HG03103 (cell line): Measurements from ENCODE around the gene SELP.
A peak's percentile ranks its signal among the peaks of the same experiment; 100 is the strongest.

Experiments used
- ATAC-seq: cut with Tn5 transposase; IDR thresholded peaks from one replicate; pipeline ENCODE4 v1.9.1; 2021; ENCODE audit warnings: low read depth; ENCODE audit not compliant: unreplicated experiment

Gene SELP

GRCh38 chr1:169577981-169578738 lies 51.8 kb downstream of the SELP start:
- no peak for ATAC-seq

DNA sequence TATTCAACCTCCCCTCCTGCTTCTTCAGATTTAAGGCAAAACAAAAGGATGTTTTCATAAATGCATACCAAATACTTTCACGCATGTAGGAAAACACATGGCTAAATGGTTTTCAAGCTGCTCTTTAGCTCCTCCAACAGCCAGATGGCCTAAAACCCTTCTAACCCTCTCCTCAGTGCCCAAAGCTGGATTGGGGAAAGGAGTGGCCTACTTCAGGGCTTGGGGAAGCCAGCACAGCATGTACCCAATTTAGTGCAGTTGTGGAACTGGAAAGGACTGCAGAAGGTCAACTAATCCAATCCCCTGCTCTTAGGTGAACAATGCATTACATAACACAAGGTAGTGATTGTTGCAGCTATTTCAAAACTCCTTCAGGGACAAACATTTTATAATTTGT lies 53.0 kb downstream of the SELP start:
- no peak for ATAC-seq

DNA sequence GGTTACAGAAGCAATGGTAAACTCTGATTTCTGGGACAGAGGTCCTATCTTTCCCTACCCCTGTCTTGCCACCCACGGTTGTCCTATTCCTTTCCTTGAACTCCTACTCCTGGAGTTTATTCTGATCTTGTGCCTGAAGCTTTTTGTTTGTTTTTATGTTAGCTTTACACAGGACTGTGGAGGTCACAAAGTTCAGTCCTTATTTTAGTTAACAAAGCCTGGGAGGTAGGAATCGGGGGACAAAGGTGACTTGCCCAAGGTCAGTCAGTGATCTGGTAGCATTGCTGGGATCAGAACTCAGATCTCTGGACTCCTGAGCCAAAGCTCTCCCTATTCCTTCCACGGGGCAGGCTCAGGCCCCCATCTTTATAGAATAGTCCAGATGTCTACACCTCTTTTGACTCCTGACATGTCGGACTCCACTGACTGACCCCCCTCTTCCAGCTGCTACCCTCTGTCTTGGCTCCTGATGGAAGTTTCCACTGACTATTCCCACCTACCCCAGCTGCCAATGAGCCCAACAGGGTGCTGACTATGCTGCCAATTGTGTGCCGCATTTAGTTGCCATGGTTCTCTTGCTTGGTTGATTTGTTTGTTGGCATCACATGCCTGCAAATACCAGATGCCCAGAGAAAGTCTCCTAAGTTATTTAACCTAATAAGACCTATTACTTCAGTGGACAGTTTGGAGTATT lies 53.5 kb downstream of the SELP start:
- ATAC-seq: no peak

GRCh38 chr1:169574336-169574735 lies 55.6 kb downstream of the SELP start:
- ATAC-seq: no peak

DNA sequence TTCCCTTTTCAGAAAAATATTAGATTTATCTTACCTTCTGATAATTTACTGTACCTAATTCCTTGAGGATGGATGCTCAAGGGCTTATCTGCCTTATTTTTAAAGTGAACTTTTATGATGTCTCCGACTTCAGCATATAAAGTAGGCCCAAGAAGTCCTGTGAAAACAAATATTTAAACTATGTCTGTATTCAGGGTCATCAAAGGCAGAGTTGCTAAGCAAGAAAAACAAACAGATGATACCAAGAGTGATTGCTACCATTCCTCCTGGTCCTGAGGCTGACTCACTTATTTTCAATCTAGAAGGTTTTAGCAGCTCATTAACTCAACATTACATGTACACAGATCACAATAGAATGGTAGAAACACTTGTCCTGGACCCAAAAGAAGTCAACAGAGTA lies 57.7 kb downstream of the SELP start:
- no peak for ATAC-seq

DNA sequence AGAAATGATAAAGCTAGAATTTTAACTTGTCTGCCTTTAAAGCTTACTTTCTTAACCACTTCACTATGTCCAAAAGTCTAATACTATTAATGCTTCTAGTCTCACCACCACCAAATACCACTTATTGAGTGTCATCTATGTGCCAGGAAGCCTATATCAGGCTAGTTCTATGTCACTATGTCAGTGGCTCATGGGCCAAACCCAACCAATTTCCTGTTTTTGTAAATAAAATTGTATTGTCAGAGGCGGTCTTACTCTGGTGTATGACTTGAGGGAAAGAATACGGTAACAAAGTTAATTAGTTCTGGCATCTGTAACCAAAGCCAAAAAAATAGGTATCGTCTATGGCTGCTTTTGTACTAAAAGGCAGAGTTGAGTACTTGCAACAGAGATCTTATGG lies 58.5 kb downstream of the SELP start:
- ATAC-seq: no peak

DNA sequence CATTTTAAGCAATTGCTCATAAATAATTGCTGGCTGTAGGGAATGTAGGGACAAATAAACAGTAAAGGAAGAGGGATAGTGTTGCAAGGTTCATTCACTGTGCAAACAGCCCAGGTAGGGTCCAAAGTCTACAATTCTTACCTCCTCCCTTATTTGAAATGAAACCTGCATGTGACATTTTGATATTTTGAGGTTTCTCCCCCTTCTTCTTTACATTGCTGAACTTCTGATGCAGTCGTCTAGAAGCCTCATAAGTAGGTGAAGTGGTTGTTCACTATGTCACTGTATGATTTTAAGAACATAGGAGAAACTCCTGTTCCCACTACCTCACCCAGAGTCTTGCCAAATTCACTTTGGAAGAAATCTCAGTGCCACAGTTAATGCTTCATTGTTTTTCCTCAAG lies 59.8 kb downstream of the SELP start:
- no peak for ATAC-seq

GRCh38 chr1:169568497-169568896 lies 61.4 kb downstream of the SELP start:
- no peak for ATAC-seq

GRCh38 chr1:169565335-169566271 lies 64.3 kb downstream of the SELP start:
- no peak for ATAC-seq

GRCh38 chr1:169563650-169564049 lies 66.3 kb downstream of the SELP start:
- no peak for ATAC-seq

DNA sequence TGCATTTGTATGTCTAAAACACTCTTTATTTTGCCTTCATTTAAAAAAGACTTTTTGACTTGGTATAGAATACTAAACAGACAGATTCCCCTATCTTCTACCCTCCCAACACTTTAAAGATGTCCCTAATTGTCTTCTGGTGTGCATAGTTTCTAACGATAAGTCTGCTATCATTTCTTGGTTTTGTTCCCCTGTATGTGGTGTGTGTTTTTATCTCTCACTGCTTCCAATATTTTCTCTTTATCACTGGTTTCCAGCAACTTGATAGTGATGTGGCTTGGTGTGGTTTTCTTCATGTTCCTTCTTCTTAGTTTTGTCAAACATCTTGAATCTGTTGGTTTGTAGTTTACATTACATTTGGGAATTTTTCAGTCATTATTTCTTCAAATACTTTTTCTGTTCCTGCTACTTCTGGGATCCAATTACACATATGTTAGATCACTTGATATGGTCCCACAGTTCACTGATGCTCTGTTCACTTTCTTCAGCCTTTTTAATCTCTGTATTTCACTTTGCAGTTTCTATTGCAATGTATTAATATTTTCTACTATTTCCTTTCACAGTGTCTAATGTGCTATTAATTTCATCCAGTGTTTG lies 66.8 kb downstream of the SELP start:
- ATAC-seq: no peak

DNA sequence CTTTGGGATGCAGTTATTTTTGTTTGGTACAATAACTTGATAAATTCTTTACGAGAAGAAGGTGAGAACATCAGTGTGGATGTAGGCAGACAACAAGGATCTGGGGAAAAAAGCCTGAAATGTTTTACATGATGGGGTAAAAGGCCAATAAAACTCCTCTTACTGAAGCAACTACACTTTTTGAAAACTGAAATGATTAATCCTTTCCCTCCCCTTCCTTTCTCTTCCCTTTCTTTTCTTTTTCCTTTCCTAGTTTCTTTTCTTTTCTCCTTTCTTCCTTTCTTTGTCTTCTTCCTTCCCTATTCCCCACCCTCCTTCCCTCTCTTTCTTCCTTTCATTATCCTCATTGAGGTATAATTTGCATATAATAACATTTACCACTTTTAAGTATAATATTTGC lies 68.2 kb downstream of the SELP start:
- ATAC-seq: no peak

DNA sequence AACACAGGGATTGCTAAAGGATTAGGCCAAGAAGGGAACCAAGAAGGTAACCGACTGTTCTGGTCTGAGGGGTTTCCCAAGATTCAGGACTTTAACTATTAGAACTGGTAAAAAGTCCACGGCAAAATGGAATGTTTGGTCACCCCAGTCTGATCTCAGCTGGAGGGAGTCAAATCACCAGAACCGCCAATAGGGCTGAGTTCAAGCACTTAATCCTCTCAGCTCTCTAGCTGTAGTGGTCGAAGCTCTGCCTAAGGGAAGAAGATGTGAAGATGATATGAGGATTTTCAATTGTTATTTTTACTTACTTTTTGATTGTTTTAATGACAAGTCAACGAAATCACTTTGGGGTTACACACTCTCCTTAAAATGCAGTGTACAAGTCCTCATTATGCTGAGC lies 72.8 kb downstream of the SELP start:
- ATAC-seq: no peak

DNA sequence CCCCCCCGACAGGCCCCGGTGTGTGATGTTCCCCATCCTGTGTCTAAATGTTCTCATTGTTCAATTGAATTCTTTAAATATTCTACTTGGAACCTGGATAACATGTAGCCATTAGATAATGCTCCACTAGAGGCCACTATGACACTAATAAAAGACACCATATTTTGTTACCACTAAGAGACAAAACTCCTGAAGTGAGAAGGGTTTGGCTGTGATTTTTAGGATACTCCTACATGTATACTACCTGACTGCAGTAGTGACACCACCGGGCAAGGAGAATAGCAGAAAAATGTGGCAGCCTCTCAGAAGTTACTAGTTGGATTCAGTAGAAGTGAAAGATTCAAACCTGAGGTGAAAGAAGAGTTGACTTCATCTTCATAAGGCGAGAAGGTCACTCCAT lies 79.6 kb downstream of the SELP start:
- ATAC-seq: peak; percentile 77

- no peak for ATAC-seq
These were observed 81.6 kb downstream of the SELP start for GRCh38 chr1:169548282-169548681.

- ATAC-seq: no peak
These were observed 83.6 kb downstream of the SELP start for GRCh38 chr1:169546087-169546995.

GRCh38 chr1:169545472-169545871 lies 84.5 kb downstream of the SELP start:
- ATAC-seq: no peak

DNA sequence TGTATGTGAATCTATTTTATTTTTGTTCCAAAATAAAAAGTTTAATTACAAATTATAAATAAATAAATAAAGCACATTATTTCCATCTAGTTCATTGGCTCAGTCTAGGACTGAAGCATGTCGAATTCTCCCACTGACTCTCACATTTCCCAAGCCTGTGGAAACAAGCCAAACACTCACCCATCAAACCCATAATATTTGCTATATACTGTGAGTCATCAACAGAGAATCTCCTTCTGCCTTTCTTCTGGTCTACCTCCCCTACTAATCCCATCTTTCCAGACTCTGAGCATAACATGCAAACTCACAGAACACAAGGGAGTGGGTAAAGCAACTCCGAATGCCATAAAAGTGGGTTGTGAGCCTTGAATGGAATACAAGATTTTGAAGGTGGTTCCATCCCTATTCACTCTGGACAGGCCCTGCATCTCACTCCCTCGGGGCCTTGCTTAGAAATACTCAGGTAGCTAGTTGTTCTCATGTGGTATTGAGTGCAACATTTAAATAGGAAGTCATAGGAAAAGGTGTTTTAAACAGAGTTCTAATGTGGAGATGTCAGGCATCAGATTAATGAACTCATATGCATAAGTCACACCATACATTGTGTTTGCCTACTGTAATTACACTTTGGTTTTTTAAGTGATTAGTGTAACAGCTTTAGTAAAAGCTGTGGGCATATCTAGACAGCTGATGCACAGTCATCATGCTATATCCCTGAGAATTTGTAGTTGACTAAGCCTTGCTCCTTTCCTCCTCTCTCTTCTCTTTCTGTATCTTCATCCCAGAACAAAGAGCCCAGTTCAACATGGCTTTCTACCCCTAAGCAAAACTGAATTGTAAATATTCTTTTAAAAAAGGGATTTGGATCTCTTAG lies 90.7 kb downstream of the SELP start:
- ATAC-seq: no peak
